ENCODE measurements around the gene SMYD3.

The SMYD3 gene

GRCh38 chr1:246220495-246221065, 286.5 kb downstream of the SMYD3 start:
- in situ Hi-C loops (cut with HindIII; ENCODE audit: low pct_ligation_motif_present, low sequenced_read_pairs), result no loop called here
- H3K4me3 ChIP-seq (ENCODE audit: low read depth, low read length), result no peak overlapping the region
- TF ChIP-seq, protein P1, sequence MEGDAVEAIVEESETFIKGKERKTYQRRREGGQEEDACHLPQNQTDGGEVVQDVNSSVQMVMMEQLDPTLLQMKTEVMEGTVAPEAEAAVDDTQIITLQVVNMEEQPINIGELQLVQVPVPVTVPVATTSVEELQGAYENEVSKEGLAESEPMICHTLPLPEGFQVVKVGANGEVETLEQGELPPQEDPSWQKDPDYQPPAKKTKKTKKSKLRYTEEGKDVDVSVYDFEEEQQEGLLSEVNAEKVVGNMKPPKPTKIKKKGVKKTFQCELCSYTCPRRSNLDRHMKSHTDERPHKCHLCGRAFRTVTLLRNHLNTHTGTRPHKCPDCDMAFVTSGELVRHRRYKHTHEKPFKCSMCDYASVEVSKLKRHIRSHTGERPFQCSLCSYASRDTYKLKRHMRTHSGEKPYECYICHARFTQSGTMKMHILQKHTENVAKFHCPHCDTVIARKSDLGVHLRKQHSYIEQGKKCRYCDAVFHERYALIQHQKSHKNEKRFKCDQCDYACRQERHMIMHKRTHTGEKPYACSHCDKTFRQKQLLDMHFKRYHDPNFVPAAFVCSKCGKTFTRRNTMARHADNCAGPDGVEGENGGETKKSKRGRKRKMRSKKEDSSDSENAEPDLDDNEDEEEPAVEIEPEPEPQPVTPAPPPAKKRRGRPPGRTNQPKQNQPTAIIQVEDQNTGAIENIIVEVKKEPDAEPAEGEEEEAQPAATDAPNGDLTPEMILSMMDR (IDR thresholded peaks at IDR 0.05; ENCODE audit: low read depth, low read length, missing control alignments), result no peak

DNA sequence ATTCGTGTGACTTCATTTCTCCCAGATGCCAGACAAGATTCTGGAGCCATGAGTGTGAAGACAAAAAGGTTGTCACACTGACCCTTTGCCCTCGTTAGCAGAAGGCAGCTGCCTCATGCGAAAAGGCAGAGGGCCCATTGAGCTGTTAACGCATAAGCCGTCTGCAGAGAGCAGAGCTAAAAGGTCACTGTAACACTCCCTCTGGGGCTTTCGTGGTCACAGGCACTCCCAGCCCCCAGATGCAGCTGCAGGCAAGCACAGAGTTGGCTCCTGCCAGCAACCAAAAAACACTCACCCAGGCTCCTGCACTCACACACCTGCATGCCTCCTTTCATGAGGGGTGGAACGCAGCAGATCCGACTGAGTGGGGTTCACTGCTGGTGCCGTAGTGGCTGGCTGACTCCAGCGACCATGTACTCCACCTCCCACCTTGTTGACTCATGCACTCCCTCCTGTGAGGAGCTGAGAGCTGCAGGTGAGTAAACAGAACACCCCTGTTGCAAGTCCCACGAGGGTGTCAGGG, 287.5 kb downstream of the SMYD3 start:
- Histone ChIP-seq H3K27me3 (replicated peaks) (no peaks in the 10 kb centered on the region), H3K27ac (no peak overlapping the region), H3K4me3 (ENCODE audit: low read depth, low read length) (no peak overlapping the region), H3K36me3 (replicated peaks) (no peaks in the 10 kb centered on the region)
- TF ChIP-seq, protein P1 (IDR thresholded peaks at IDR 0.05; ENCODE audit: low read depth, low read length, missing control alignments), result no peak
- in situ Hi-C loops (cut with HindIII; ENCODE audit: low pct_ligation_motif_present, low sequenced_read_pairs), result no loop called here
- DNase-seq, result no peak

More at GRCh38 chr1:246220495-246221065, 286.5 kb downstream of the SMYD3 start:
- Histone ChIP-seq H3K36me3 (replicated peaks) (no peaks in the 10 kb centered on the region), H3K27me3 (replicated peaks) (no peaks in the 10 kb centered on the region), H3K27ac (no peak overlapping the region)
- DNase-seq, result no peak

- no peak for DNase-seq
- no peak overlapping the region for H3K4me3 ChIP-seq (ENCODE audit: low read depth, low read length)
- in situ Hi-C loops (cut with HindIII; ENCODE audit: low pct_ligation_motif_present, low sequenced_read_pairs), result no loop called here
- H3K27ac ChIP-seq, result no peak overlapping the region
- TF ChIP-seq, protein P1 (IDR thresholded peaks at IDR 0.05; ENCODE audit: low read depth, low read length, missing control alignments), result no peak
- H3K27me3 ChIP-seq (replicated peaks), result no peaks in the 10 kb centered on the region
- H3K36me3 ChIP-seq (replicated peaks), result no peaks in the 10 kb centered on the region
Measured at GRCh38 chr1:246218686-246219085, 288.4 kb downstream of the SMYD3 start.

- no peak for DNase-seq
- no peaks in the 10 kb centered on the region for H3K27me3 ChIP-seq (replicated peaks)
- H3K36me3 ChIP-seq (replicated peaks), result no peaks in the 10 kb centered on the region
- no peak overlapping the region for H3K27ac ChIP-seq
- H3K4me3 ChIP-seq (ENCODE audit: low read depth, low read length), result no peak overlapping the region
- in situ Hi-C loops (cut with HindIII; ENCODE audit: low pct_ligation_motif_present, low sequenced_read_pairs), result no loop called here
- TF ChIP-seq, protein P1 (IDR thresholded peaks at IDR 0.05; ENCODE audit: low read depth, low read length, missing control alignments), result no peak
Measured at GRCh38 chr1:246216906-246217305, 290.2 kb downstream of the SMYD3 start.

- Histone ChIP-seq H3K36me3 (replicated peaks) (no peaks in the 10 kb centered on the region), H3K27ac (peak overlapping the region; percentile 8), H3K27me3 (replicated peaks) (no peaks in the 10 kb centered on the region), H3K4me3 (ENCODE audit: low read depth, low read length) (no peak overlapping the region)
- TF ChIP-seq, protein P1 (IDR thresholded peaks at IDR 0.05; ENCODE audit: low read depth, low read length, missing control alignments), result no peak
- in situ Hi-C loops (cut with HindIII; ENCODE audit: low pct_ligation_motif_present, low sequenced_read_pairs), result no loop called here
- DNase-seq, result no peak
Measured at GRCh38 chr1:246215510-246215903, 291.6 kb downstream of the SMYD3 start.
